ENCODE measurements around the gene PEX11G.

DNA sequence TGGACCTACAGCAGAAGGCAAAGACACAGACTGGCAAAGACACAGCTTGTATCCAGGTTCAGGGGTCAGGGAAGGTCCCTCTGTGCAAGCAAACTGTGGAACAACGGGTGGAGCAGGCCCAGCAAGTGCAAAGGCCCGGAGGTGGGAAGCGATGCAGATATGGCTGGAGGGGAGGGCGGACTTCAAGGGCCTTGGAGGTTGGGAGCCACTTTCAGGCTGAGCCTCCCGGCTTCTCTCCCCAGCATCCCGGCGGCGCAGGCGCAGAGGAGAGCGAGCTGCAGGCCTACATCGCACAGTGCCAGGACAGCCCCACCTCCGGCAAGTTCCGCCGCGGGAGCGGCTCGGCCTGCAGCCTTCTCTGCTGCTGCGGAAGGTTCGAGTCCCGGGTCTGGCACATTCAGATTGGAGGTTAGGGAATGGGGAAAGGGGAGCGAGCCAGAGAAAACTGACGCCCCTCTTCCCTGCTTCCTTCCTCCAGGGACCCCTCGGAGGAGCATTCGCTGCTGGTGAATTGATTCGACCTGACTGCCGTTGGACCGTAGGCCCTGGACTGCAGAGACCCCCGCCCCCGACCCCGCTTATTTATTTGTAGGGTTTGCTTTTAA, 44.5 kb upstream of the PEX11G start:
- no peak for TF ChIP-seq POLR2A (IDR thresholded peaks at IDR 0.05; ENCODE audit: extremely low read depth, insufficient read length)
- TF ChIP-seq, protein P1, sequence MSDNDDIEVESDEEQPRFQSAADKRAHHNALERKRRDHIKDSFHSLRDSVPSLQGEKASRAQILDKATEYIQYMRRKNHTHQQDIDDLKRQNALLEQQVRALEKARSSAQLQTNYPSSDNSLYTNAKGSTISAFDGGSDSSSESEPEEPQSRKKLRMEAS (IDR thresholded peaks at IDR 0.05; ENCODE audit: low read depth, low read length): no peak
- TF ChIP-seq, protein P2, sequence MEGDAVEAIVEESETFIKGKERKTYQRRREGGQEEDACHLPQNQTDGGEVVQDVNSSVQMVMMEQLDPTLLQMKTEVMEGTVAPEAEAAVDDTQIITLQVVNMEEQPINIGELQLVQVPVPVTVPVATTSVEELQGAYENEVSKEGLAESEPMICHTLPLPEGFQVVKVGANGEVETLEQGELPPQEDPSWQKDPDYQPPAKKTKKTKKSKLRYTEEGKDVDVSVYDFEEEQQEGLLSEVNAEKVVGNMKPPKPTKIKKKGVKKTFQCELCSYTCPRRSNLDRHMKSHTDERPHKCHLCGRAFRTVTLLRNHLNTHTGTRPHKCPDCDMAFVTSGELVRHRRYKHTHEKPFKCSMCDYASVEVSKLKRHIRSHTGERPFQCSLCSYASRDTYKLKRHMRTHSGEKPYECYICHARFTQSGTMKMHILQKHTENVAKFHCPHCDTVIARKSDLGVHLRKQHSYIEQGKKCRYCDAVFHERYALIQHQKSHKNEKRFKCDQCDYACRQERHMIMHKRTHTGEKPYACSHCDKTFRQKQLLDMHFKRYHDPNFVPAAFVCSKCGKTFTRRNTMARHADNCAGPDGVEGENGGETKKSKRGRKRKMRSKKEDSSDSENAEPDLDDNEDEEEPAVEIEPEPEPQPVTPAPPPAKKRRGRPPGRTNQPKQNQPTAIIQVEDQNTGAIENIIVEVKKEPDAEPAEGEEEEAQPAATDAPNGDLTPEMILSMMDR (IDR thresholded peaks at IDR 0.05; ENCODE audit: low read depth, low read length): no peak
